BJ (cell line): ENCODE results near the gene LARP4B. TPM values are rescaled to one million over a fixed set of nuclear protein-coding genes. Genes with fewer than 3 reads are reported as not detected.

ENCODE experiments used
- CTCF ChIA-PET: fragments of 350-600 bp; formaldehyde crosslinking; extraction: SDS; loops from one replicate; lab custom pipeline; 2021; ENCODE audit warnings: antibody characterized with exemption, inconsistent platforms; lab: Yijun Ruan, JAX
- POLR2A ChIA-PET: fragments of 300-600 bp; sonication (Branson Sonifier 250); formaldehyde crosslinking; extraction: SDS; loops from one replicate; lab custom pipeline; 2021; ENCODE audit warnings: antibody characterized with exemption; lab: Charles Lee
- DNase-seq: peaks from one replicate; pipeline ENCODE4 v3.0.0-alpha.2; 2011; ENCODE audit warnings: low read depth
- H3K27me3 ChIP-seq: 2 replicates; pipeline ENCODE4 v1.6.0; 2011; ENCODE audit warnings: low read length; ENCODE audit not compliant: control insufficient read depth, insufficient read depth
- H3K36me3 ChIP-seq: 2 replicates; pipeline ENCODE4 v1.5.1; 2011; ENCODE audit warnings: low read length; ENCODE audit not compliant: control insufficient read depth, insufficient read depth
- H3K4me3 ChIP-seq: 2 replicates; pipeline ENCODE4 v1.5.1; 2011; ENCODE audit warnings: low read depth, mild to moderate bottlenecking, control low read depth, low read length
- CTCF ChIP-seq: IDR thresholded peaks from 2 replicates; pipeline ENCODE4 v1.5.1; 2011; ENCODE audit warnings: low read depth, mild to moderate bottlenecking, control low read depth, inconsistent platforms, low read length, moderate library complexity; ENCODE audit not compliant: insufficient read depth
- polyA plus RNA-seq: library from polyadenylated mRNA; depleted of rRNA; stranded (reverse); fragments of >200 nt; gene quantifications from 2 replicates; pipeline ENCODE4 v1.2.3, GENCODE V29; 2011

Gene LARP4B
- polyA plus RNA-seq, 1 experiment, result 38.4 TPM

- ChIA-PET CTCF (no interaction called here), POLR2A (no interaction called here)
Measured at GRCh38 chr10:780536-781524, 150.7 kb downstream of the LARP4B start.

GRCh38 chr10:778626-779330 is 152.7 kb downstream of the LARP4B start:
- no peak overlapping the region for H3K4me3 ChIP-seq
- CTCF ChIA-PET, result interaction anchor here (0.7 kb wide), 1 partner anchor 272 kb away, joined by 3 read pairs; no protein-coding TSS in a partner anchor
- POLR2A ChIA-PET, result no interaction called here
- no peak for TF ChIP-seq CTCF
- H3K36me3 ChIP-seq, result no peaks in the 10 kb centered on the region
- DNase-seq, result no peak
- no peaks in the 10 kb centered on the region; the same call in none of the 2 replicates for H3K27me3 ChIP-seq

More at GRCh38 chr10:780536-781524, 150.7 kb downstream of the LARP4B start:
- no peaks in the 10 kb centered on the region; the same call in none of the 2 replicates for H3K27me3 ChIP-seq
- H3K36me3 ChIP-seq, result no peaks in the 10 kb centered on the region
- H3K4me3 ChIP-seq, result no peak overlapping the region
- TF ChIP-seq CTCF, result no peak
- no peak for DNase-seq

- TF ChIP-seq CTCF, result no peak
- H3K36me3 ChIP-seq, result no peaks in the 10 kb centered on the region
- no peak overlapping the region for H3K4me3 ChIP-seq
- no peak for DNase-seq
- H3K27me3 ChIP-seq, result no peaks in the 10 kb centered on the region; the same call in none of the 2 replicates
- ChIA-PET POLR2A (no interaction called here), CTCF (interaction anchor here (0.7 kb wide), 1 partner anchor 271 kb away, joined by 3 read pairs; no protein-coding TSS in a partner anchor)
Measured at GRCh38 chr10:777913-778479, 153.5 kb downstream of the LARP4B start.

- ChIA-PET CTCF (no interaction called here), POLR2A (no interaction called here)
- Histone ChIP-seq H3K36me3 (no peaks in the 10 kb centered on the region), H3K4me3 (no peak overlapping the region), H3K27me3 (no peaks in the 10 kb centered on the region; the same call in 1 of the 2 replicates)
- no peak for TF ChIP-seq CTCF
- DNase-seq, result no peak
Measured at GRCh38 chr10:776772-777171, 154.7 kb downstream of the LARP4B start.
